GM19324 (cell line): ENCODE data around the gene FAM3A.
"Not testable (repeated sequence)": the region's sequence is repeated elsewhere in the genome, so short reads cannot be mapped to it uniquely, and the experiment has no call there.

Experiments
- ATAC-seq: cut with Tn5 transposase; IDR thresholded peaks from one replicate; pipeline ENCODE4 v1.9.1; 2021; ENCODE audit warnings: mild to moderate bottlenecking, moderate library complexity; ENCODE audit not compliant: unreplicated experiment, low FRiP score

The FAM3A gene

GRCh38 chrX:154506483-154507332, 9.3 kb downstream of the FAM3A start:
- no peak for ATAC-seq

GRCh38 chrX:154505734-154506133, 10.3 kb downstream of the FAM3A start:
- ATAC-seq, result no peak

GRCh38 chrX:154502989-154503388, 13.0 kb downstream of the FAM3A start:
- no peak for ATAC-seq

GRCh38 chrX:154502098-154502497, 13.9 kb downstream of the FAM3A start:
- no peak for ATAC-seq

GRCh38 chrX:154501423-154501822, 14.6 kb downstream of the FAM3A start:
- not testable (repeated sequence) for ATAC-seq

GRCh38 chrX:154496591-154497137, 19.4 kb downstream of the FAM3A start:
- ATAC-seq, result not testable (repeated sequence)

GRCh38 chrX:154495472-154495922, 20.5 kb downstream of the FAM3A start:
- no peak for ATAC-seq

GRCh38 chrX:154494715-154495114, 21.3 kb downstream of the FAM3A start:
- no peak for ATAC-seq

- peak; percentile 80 for ATAC-seq
Observed at GRCh38 chrX:154490414-154491083, 25.5 kb downstream of the FAM3A start, which contains the start of gene SLC10A3. Gene SLC10A3, minus strand, starts transcription at chrX:154490629. Its CDS starts 1,689 bp downstream, at chrX:154488940.

- peak; percentile 14 for ATAC-seq
Observed at GRCh38 chrX:154490021-154490413, 26.0 kb downstream of the FAM3A start.

- no peak for ATAC-seq
Observed at GRCh38 chrX:154489182-154489581, 26.9 kb downstream of the FAM3A start.

- ATAC-seq, result no peak
Observed at GRCh38 chrX:154488336-154489075, 27.5 kb downstream of the FAM3A start.

GRCh38 chrX:154487518-154488290, 28.3 kb downstream of the FAM3A start:
- ATAC-seq, result no peak

GRCh38 chrX:154486396-154487207, 29.4 kb downstream of the FAM3A start, which contains the start of gene UBL4A:
Gene UBL4A, minus strand, starts transcription at chrX:154486615. Its CDS starts 31 bp downstream, at chrX:154486584.
- no peak for ATAC-seq

- ATAC-seq, result no peak
Observed at GRCh38 chrX:154486052-154486395, 30.0 kb downstream of the FAM3A start.

- ATAC-seq, result no peak
Observed at GRCh38 chrX:154485150-154486051, 30.6 kb downstream of the FAM3A start.

- no peak for ATAC-seq
Observed at GRCh38 chrX:154484255-154485149, 31.5 kb downstream of the FAM3A start.
